H1 (cell line): ENCODE results near the gene ACTR6. TPM values are rescaled to one million over a fixed set of nuclear protein-coding genes. Genes with fewer than 3 reads are reported as not detected.

Experiments
- HDAC2 ChIP-seq, 2 experiments: fragments of 300-600 bp in 1 of 2; sonication (generic) in 1 of 2; IDR thresholded peaks; 2 replicates each; pipeline ENCODE4 v1.6.1; 2011 to 2012; ENCODE audit warnings: low read depth in 2 of 2, low read length in 2 of 2, mild to moderate bottlenecking in 2 of 2, moderate library complexity in 2 of 2, borderline replicate concordance in 1 of 2, inconsistent platforms in 1 of 2
- SIRT6 ChIP-seq: IDR thresholded peaks from one replicate; pipeline ENCODE4 v1.7.1; 2012; ENCODE audit warnings: low read length, inconsistent platforms
- polyA plus RNA-seq, 7 experiments: library from polyadenylated mRNA; depleted of rRNA in 3 of 7; stranded (reverse) in 5 of 7; unstranded in 2 of 7; fragments of >200 nt in 5 of 7; fragments of 200-250 nt in 2 of 7; gene quantifications; 1 replicate in 5 of 7; 2 replicates in 1 of 7; 4 replicates in 1 of 7; pipeline versions ENCODE4 v1.2.1 to v1.2.3, GENCODE V29; 2011 to 2013; ENCODE audit warnings: missing spikeins in 2 of 7, mixed read lengths in 2 of 7
- total RNA-seq: library from RNA; stranded (reverse); fragmentation: NEBNext Ultra II Directional; extraction: Animal tissue kit (Norgen Biotek cat#: 25700); gene quantifications from 2 replicates; pipeline ENCODE4 v1.2.1, GENCODE V29; 2021

Gene ACTR6
- total and polyA plus RNA-seq, 2 of the 8 experiments (the other 6 are each of a cell fraction or from before 2014, with no cell fraction given), result 10.2 to 36.8 TPM

DNA sequence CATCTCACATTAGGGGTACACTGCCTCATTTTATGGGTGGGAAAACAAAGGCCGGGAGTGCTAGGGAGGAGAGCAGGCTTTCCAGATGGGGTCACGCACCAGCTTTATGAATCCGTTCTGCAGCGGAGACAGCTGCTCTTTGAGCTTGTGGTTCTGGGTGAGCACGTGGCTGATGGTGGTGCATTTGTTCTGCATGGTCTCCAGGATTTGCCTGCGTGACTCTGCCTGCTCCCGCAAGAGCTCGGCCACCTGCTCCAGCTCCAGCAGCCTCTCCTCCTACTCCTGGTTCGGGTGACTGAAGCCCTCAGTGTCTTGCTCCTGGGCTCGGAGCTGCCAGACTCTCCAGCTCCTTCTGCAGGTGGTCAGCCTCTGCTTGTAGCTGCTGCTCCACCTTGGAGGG is 34.4 kb upstream of the ACTR6 start (continued):
- no peak for TF ChIP-seq HDAC2 (IDR thresholded peaks at IDR 0.05; ENCODE audit: borderline replicate concordance in 1 of 2, low read depth in 2 of 2, low read length in 2 of 2)
- no peak for TF ChIP-seq SIRT6
- TF ChIP-seq, all 59 proteins: peak for 0
